Heart right ventricle (tissue), 16 donors: ENCODE results near the gene ALDH1A3. TPM values are rescaled to one million over a fixed set of nuclear protein-coding genes. Genes with fewer than 3 reads are reported as not detected.

Experiments
- ATAC-seq, 8 donors: fragments of 200-7000 bp; cut with Tn5 transposase; one replicate each; pipeline ENCODE4 v1.9.1; 2020; ENCODE audit warnings: mild to moderate bottlenecking in 8 of 8, moderate library complexity in 8 of 8, moderate number of reproducible peaks in 1 of 8
- DNase-seq, 2 donors: peaks; one replicate each; pipeline ENCODE4 v3.0.0-alpha.2; 2020
- H3K27ac ChIP-seq, 10 donors: fragments of 200-600 bp; sonication (generic) in 2 of 10; one replicate each; pipeline versions ENCODE4 v1.5.0 to v1.8.0; 2020 to 2022; ENCODE audit warnings: mild to moderate bottlenecking in 3 of 10
- H3K27me3 ChIP-seq, 7 donors: fragments of 200-600 bp; one replicate each; pipeline ENCODE4 v1.8.0; 2021 to 2022; ENCODE audit warnings: mild to moderate bottlenecking in 2 of 7
- H3K36me3 ChIP-seq, 9 donors: fragments of 200-600 bp; sonication (generic) in 1 of 9; one replicate each; pipeline versions ENCODE4 v1.5.0 to v1.8.0; 2020 to 2022; ENCODE audit warnings: mild to moderate bottlenecking in 2 of 9
- H3K4me1 ChIP-seq, 9 donors: fragments of 200-600 bp; sonication (generic) in 1 of 9; one replicate each; pipeline versions ENCODE4 v1.5.0 to v1.8.0; 2020 to 2022; ENCODE audit warnings: mild to moderate bottlenecking in 4 of 9
- H3K4me3 ChIP-seq, 10 donors: fragments of 200-600 bp; sonication (generic) in 2 of 10; one replicate each; pipeline versions ENCODE4 v1.5.0 to v1.8.0; 2020 to 2022; ENCODE audit warnings: mild to moderate bottlenecking in 7 of 10, moderate library complexity in 2 of 10
- H3K9me3 ChIP-seq, 11 donors: fragments of 200-600 bp in 10 of 11; sonication (generic) in 2 of 11; one replicate each; pipeline versions ENCODE4 v1.5.0 to v1.8.0; 2013 to 2022; ENCODE audit warnings: mild to moderate bottlenecking in 2 of 11, control low read depth in 1 of 11, moderate library complexity in 1 of 11
- CTCF ChIP-seq, 9 donors: fragments of 200-600 bp; sonication (generic) in 2 of 9; IDR thresholded peaks; one replicate each; pipeline versions ENCODE4 v1.5.0 to v1.8.0; 2021 to 2022; ENCODE audit warnings: antibody characterized with exemption in 9 of 9, mild to moderate bottlenecking in 5 of 9, moderate library complexity in 1 of 9
- WGBS, 2 donors: extraction: QIAGEN DNeasy Blood & Tissue Kit; methylation state at CpG; one replicate each; pipeline ENCODE4 v1.1.7; 2013; ENCODE audit warnings: inconsistent platforms in 1 of 2; 5-methylcytosine and 5-hydroxymethylcytosine counted together
- intact Hi-C, 10 donors: fragments of 100-400 bp; cut with DNase I; formaldehyde crosslinking; loops; one replicate each; pipeline versions ENCODE4 v1.11.1 to v1.14.2; 2022
- polyA plus RNA-seq, 2 donors: library from polyadenylated mRNA; stranded (reverse); fragments of 200-250 nt; gene quantifications; one replicate each; pipeline ENCODE4 v1.2.3, GENCODE V29; 2013
- total RNA-seq, 10 donors: library from RNA; stranded (reverse); fragmentation: NEBNext Ultra II Directional in 3 of 10; extraction: Animal tissue kit (Norgen Biotek cat#: 25700) in 3 of 10; gene quantifications; one replicate each; pipeline versions ENCODE4 v1.2.1 to v1.2.4, GENCODE V29; 2021 to 2023
- donor health status: Arrhythmogenic right ventricular cardiomyopathy.
- donor health status: ischemic (EF 13 %, LVEDD 7.1; RV severe dilation, severe dysfunction).
- donor health status: healthy with polysubstance abuse.
- donor health status: DM: no; HTN: yes; CAD: no.
- donor health status: DM: no; HTN: no; CAD: no.
- donor health status: ischemic (EF 25% LVEDD 6.9; RV normal size, moderate dysfunction).
- donor health status: ischemic (EF 25% LVEDD 5.7; RV mildly dilated, moderate dysfunction).
- donor health status: healthy.
- donor health status: DM: yes; HTN: yes; CAD: no.
- donor health status: Ischemic cardiomyopathy.
- donor health status: ischemic (EF 35%, LVEDD 5.7; RV mildly dilated, moderate dysfunction).
- donor health status: nonischemic (EF 11% LVEDD 7.7; RV severe dilation, severe dysfunction).
- donor health status: DM: yes; HTN: yes; CAD: no.
- donor health status: PGD.
- donor health status: ischemic (EF 29% LVEDD 5.4; RV normal size, mild dysfunction).
- donor health status: nonischemic (EF 23%, LVEDD 6.1; RV moderate dilation, normal function).

ALDH1A3 gene
- total and polyA plus RNA-seq, 12 donors = 0.96 to 24.9 (median 2.3) TPM

- ATAC-seq (no peak), DNase-seq (no peak)
- peaks cover 0 to 1% (median 0%) of the 10 kb centered on the region in 9 donors for H3K4me1 ChIP-seq
- 65 to 69% methylated on average over 13 of the region's 13 CpGs for WGBS, 2 donors
- H3K36me3 ChIP-seq = no peaks in the 10 kb centered on the region
- peak in 4 of 9 donors; percentile 16 to 31 (median 24) for TF ChIP-seq CTCF (IDR thresholded peaks at IDR 0.05)
- peaks cover 0 to 18% (median 0%) of the 10 kb centered on the region in 7 donors for H3K27me3 ChIP-seq
- no peak overlapping the region for H3K4me3 ChIP-seq
- intact Hi-C loops = no loop called here
- H3K27ac ChIP-seq = no peak overlapping the region
- peaks cover 0 to 10% (median 0%) of the 10 kb centered on the region in 11 donors for H3K9me3 ChIP-seq
These were observed 10.3 kb upstream of the ALDH1A3 start for GRCh38 chr15:100869151-100869999.

GRCh38 chr15:100873029-100873677, 6.5 kb upstream of the ALDH1A3 start:
- no peaks in the 10 kb centered on the region for H3K4me1 ChIP-seq
- H3K27ac ChIP-seq = no peak overlapping the region
- DNase-seq (peak in 1 of 2 donors; percentile 60), ATAC-seq (peak in 7 of 8 donors; percentile 61 to 78 (median 66))
- WGBS, 2 donors = 43 to 47% methylated on average over 2 of the region's 2 CpGs
- no peaks in the 10 kb centered on the region for H3K36me3 ChIP-seq
- TF ChIP-seq CTCF (IDR thresholded peaks at IDR 0.05) = peak; percentile 82 to 93 (median 91)
- peaks cover 2 to 30% (median 21%) of the 10 kb centered on the region in 7 donors for H3K27me3 ChIP-seq
- H3K9me3 ChIP-seq = peaks cover 0 to 10% (median 0%) of the 10 kb centered on the region in 11 donors
- no peak overlapping the region for H3K4me3 ChIP-seq
- intact Hi-C loops = loop anchor here in 9 of 10 donors (1.0 to 5.0 kb wide), 6 partner anchors 201 to 246 kb away; no protein-coding TSS in a partner anchor

- no peak overlapping the region for H3K27ac ChIP-seq
- ATAC-seq (no peak), DNase-seq (no peak)
- H3K36me3 ChIP-seq = no peaks in the 10 kb centered on the region
- 90 to 92% methylated on average over 2 of the region's 2 CpGs for whole genome bisulfite sequencing, 2 donors
- no peaks in the 10 kb centered on the region for H3K9me3 ChIP-seq
- no peak overlapping the region for H3K4me3 ChIP-seq
- no peak for TF ChIP-seq CTCF (IDR thresholded peaks at IDR 0.05)
- intact Hi-C loops = no loop called here
- peaks cover 16 to 48% (median 40%) of the 10 kb centered on the region in 7 donors for H3K27me3 ChIP-seq
- H3K4me1 ChIP-seq = peaks cover 0 to 9% (median 0%) of the 10 kb centered on the region in 9 donors
These were observed 4.1 kb upstream of the ALDH1A3 start for GRCh38 chr15:100875495-100875894.

GRCh38 chr15:100875976-100876375, 3.7 kb upstream of the ALDH1A3 start:
- H3K27me3 ChIP-seq = peaks cover 18 to 53% (median 45%) of the 10 kb centered on the region in 7 donors
- no peak for TF ChIP-seq CTCF (IDR thresholded peaks at IDR 0.05)
- H3K9me3 ChIP-seq = no peaks in the 10 kb centered on the region
- WGBS, 2 donors = 91% methylated on average over 7 of the region's 7 CpGs
- H3K27ac ChIP-seq = no peak overlapping the region
- no peak for ATAC-seq
- H3K4me1 ChIP-seq = peaks cover 0 to 14% (median 0%) of the 10 kb centered on the region in 9 donors
- H3K36me3 ChIP-seq = no peaks in the 10 kb centered on the region
- DNase-seq = no peak
- H3K4me3 ChIP-seq = no peak overlapping the region
- intact Hi-C loops = no loop called here
